Cerebellar cortex (tissue), 1 donor: ENCODE measurements around the gene GPR150.
A peak's percentile ranks its signal among the peaks of the same experiment; 100 is the strongest.

ENCODE experiments used
- DNase-seq: peaks from one replicate; pipeline ENCODE4 v3.0.0-alpha.2; 2015; ENCODE audit warnings: low spot score

Gene GPR150

DNA sequence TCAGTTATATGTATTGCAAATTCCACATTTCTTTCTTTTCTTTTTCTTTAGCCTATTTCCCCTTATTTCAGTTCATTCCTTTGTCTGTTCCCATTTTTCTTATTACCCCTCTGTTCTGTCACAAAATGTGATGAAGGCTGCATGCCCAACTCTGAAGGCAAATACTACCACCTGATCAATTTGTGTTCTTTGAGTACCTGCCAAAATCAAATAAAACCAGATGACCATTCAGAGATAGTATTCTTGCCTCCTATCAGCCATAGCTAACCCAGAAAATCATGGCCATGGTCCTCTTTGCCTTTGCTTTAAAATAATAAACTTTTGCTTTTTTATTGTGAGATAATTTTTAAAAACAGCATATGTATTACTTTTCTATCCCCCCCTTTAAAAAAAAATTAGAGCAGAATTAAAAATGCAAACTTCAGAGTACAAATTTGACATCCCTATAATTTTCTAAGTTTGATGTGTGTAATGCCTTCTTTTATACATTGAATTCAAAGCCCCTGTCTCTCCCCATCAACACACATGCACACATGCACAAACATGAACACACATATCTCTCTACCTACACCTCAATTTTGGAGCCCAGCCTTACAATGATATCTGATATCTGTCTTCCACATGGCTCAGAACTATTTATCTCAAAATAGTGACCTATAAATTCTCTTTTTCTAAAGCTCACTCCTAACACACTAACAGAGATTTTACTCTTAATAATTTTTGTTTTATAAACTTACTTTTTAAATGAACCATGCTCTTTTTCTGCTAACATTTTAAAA, 30.1 kb downstream of the GPR150 start:
- no peak for DNase-seq

DNA sequence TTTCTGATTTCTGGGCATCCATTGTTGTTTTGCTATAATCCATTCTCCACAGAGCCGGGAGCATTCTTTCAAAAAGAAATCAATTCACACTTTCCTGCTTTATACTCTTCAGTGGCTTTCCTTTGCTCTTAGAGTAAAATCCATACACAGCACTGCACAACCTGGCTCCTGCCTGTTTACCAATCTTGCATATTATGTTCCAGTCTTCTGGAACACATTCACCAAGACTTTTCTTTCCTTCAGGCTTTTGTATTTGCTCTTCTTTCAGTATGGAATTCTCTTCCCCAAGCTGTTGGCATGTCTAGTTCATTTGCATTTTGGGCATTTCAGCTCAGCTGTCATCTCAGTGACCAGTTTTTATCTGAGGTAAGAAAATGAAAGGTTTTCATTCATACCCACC, 33.0 kb downstream of the GPR150 start:
- no peak for DNase-seq

DNA sequence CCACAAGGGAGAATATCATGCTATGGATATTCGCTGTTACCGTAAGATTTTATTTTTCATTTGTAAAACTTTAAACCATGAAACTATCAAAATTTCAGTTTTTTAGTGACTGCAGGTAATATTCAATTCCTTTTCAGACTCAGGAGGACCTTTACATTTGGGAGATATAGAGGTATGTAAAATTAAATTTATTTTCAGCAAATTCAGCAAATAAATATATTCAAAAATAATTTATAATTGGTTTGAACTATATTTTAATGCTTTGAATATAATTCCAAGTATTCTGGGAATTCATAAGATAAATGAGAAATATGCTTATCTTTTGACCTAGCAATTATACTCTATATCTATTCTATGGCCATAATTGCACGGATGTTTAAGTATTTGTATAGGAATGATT, 34.3 kb downstream of the GPR150 start:
- no peak for DNase-seq

DNA sequence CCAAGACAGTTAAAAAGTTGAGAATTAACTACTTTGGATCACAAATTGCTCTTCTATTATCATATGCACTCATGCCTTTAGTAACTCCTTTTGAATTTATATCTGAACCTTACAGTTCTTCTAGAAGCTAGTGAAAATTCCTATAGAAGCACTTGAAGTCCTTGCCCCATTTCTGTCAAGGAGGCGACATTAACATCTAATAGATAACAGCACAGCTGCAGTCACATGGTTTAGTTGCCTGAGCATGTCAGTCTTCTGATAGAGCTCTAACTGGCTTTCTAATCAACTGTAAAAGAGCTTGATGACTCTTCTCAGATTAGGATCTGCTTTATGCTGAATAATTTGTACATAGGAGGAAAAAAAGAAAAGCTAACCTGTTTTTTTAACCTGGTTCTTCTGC, 35.7 kb downstream of the GPR150 start:
- DNase-seq: no peak

DNA sequence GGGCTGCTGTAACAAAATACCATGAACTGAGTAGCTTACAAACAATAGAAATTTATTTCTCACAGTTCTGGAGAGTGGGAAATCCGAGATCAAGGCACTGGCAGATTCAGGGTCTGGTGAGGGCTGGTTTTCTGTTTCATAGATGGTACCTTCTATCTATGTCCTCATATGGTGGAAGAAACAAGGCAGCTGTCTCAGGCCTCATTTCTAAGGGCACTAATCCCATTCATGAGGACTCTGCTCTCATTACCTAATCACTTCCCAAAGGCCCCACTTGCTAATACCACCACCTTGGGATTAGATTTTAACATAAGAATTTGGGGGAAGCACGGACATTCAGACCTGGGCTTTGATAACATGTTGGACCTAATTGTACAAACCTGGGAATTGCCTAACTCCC, 40.2 kb downstream of the GPR150 start:
- no peak for DNase-seq

DNA sequence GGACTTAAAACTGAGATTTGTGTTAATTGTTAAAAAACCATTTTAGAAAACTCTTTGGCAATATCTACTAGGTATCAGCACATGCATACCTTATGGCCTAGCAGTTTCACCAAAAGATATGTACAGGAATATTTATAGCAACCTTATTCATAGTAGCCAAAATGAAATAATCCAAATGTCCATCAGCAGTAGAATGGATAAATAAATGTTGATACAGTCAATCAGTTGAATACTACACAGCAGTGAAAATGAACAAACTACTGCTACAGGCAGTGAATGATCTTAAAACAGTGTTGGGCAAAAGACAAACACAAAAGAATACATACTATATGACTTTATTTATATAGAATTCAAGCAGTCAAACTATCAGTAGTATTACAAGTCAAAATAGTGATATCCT, 43.1 kb downstream of the GPR150 start:
- DNase-seq: no peak

DNA sequence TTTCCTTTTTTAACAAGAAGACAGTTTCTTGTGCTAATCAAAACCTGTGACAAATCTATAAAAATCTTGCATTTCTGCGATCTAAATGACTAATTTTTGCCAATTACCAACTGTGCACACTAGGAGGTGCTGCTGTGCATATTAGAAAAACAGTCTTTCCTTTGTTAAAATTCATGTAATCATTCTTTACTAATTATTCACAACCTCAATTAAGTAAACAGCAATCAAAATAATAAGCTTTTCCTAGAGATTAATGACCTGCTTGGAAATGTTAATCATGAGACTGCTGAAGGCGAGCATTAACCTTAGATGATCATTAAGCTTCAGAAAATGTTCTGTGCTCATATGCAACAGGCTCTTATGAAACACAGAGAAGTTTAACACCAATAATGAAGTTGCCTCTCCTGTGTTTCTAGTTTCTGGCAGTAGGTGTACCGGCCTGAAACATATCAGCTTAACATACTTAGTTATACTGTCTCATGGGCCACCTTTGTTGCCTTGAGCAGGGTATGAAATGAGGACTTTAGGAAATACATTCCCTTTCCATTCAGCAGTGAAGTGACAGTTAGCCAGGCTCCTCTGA, 44.4 kb downstream of the GPR150 start:
- DNase-seq: peak; percentile 55

DNA sequence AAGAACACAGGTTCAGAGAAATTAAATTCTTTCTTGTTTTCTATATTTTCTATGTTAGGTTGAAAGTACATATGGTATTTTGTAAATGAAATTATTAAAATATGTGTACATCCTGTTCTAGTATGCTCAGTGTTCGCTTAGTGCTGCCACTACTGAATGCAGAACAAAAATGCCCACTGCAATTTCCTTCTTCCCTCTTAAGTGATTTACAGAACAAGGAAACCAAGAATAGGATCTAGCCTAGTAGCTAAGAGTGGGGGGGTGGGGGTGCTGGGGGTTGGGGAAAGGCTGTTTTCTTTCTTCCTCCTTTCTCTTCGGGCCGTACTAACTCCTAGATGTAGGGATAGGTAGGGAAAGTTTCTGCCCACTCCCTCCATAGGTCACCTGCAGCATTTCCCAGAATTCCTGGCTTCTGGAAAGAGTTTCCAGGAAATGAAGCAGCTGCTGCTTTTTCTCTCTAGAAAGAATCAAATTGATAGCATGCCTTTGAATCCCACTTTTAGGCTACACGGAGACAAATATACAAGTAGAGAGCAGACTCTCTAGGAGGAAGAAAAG, 47.3 kb downstream of the GPR150 start:
- DNase-seq: no peak

DNA sequence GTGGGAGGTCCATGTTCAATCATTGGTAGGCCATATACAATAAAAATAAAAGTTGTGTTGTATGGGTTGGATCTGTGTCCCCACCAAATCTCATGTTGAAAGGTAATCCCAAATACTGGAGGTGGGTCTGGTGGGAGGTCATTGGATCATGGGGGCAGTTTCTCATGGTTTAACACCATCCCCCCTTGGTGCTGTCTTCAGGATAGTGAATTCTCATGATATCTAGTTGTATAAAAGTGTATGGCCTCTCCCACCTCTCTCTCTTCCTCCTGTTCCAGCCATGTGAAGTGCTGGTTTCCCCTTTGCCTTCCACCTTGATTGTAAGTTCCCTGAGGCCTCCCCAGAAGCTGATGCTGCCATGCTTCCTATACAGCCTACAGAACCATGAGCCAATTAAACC, 47.8 kb downstream of the GPR150 start:
- DNase-seq: no peak

DNA sequence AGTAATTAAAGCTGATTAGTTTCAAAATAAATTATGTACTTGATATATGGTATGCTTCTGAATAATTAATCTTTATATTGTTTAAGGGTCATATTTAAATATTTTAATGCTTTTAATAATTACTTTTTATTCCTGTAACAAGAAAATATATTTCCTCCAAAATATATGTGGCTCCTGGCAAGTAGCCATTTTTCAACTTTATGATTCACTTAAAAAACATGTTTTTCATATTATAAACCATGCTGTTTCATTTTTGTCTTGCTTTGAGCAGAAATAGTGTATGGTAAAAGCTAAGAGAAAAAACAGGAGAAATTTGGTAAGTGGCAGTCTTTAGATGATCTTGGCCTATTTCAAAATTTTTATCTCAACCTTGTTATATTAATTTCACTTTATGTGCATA, 48.3 kb downstream of the GPR150 start:
- DNase-seq: no peak

DNA sequence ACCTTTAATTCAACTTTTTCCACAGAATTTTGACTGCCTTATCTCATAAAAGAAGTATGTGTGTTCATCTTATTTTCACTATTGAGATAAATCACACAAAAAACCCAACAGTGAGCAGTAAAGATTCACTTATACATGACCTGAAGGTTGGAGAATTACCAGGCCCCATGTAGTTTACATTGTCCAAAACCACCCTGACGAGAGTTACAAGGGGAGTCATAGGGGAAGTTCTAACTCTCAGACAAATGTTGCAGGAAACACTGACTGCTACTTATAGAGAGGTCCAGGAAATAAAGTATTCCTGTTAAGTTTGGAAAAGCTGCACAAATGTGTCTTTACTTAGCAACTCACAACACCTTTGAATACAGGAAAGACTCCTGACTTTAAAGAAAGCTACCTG, 48.8 kb downstream of the GPR150 start:
- DNase-seq: no peak

DNA sequence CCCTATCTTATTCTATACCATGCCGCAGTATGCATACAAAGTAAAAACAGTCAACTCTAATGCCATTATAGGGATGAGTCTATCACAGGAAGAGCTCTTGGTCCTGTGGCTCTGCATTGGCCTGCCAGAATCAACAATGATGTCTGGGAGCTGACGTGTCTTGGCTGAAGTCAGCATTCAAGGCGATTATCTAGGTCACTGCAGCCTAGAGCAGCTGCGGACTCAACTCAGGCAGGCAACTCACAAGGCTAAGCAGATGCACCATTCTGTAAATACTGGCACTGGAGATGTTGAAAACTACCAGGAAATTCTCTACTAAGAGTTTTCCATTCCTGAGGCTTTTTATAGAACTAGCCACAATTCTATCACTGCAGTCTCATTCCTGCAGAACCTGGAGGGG, 49.7 kb downstream of the GPR150 start:
- DNase-seq: peak; percentile 97

DNA sequence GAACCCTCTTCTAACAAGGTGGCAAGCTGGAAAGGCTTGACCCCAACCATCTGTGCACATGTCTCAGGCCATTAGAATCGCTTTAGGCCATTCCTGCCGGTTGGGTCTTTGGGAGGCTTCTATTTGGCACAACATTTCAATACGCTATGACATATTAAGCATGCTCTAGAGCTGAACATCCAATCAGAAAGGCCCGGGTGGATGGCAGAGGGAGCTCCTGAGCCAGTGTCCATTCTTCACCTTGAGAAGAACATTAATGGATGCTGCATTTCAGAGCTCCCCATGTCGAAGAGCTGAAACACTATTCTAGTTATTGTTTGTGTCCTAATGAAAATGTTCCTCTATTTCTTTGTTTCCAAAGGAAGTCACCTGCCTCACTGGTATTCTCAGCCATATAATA, 50.1 kb downstream of the GPR150 start:
- no peak for DNase-seq

DNA sequence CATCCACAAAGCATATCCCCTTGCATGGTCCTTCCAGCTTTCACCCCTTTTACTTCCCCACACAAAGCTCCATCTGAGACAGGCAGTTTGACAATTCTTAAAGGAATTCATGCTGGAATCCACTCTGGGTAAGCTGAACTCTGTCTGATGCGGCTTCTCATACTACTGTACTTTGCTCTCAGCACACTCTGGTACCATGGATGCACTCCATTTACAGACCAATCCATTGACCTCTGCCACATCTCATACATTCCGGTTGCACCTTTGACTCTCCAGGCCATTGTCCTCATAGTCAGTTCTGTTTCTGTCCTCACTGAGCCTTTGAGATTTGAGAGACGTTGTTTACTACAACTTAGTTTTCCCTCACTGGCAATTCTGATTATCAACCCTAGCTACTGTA, 50.7 kb downstream of the GPR150 start:
- DNase-seq: no peak
